ENCODE measurements around the gene ZNF683.

ZNF683 gene

DNA sequence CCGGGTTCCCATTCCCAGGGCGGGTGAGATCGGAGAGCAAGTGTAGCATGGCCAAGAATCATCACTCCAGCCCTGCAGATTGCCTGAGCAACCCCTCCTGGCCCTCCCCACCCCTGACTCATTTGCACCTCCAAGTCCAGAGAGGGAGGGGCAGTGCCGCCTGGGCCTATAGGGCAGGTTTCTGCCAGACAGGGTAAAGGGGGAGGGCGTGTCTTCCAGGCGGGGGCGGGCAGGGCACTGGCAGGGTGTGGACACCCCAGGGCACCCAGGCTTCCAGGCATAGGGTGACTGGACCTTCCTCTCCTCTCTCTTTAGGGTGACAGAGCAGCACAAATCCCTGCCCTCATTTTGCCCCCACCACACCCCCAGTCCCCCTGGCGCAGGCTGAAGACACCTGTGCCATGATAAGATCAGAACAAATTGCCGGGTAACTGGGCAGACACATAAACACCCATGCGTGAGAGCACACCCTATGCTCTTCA, 15.4 kb downstream of the ZNF683 start:
- no peak for DNase-seq

DNA sequence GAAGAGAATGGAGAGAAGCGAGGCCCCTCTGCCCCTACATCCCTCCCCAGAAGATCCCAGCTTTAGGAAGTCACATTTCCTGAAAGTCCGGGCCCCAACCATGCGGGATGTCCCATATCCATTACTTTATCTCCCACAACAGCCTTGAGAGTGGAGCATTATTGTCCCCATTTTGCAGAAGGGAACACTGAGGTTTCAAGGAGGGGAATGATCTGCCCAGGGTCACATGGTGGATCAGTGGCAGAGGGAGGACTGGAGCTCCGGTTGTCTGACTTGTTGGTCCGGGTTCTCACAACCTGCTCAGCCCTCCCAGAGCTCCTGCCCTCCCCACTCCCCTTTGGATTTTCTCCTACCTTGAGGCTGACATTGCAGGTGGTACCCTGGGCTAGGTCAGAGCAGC, 16.4 kb downstream of the ZNF683 start:
- no peak for DNase-seq

DNA sequence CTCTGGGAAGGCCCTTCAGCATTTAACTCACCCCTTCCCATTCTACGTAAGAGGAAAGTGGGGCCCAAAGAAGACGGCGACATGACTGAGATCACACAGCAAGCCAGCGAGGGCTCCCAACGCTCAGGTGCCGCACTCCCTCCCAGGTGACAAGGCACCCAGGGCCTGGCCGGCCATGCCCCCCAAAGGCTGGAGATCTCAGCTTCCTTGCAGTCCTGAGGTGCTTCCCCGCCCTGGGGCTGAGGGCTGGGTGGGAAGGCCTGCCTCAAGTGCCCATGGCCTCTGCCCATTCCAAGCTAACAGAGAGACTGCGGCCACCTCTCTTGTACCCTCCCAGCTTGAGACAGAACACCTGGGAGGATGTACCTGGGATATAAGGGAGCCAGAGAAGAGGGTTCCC, 17.6 kb downstream of the ZNF683 start:
- DNase-seq, result no peak

DNA sequence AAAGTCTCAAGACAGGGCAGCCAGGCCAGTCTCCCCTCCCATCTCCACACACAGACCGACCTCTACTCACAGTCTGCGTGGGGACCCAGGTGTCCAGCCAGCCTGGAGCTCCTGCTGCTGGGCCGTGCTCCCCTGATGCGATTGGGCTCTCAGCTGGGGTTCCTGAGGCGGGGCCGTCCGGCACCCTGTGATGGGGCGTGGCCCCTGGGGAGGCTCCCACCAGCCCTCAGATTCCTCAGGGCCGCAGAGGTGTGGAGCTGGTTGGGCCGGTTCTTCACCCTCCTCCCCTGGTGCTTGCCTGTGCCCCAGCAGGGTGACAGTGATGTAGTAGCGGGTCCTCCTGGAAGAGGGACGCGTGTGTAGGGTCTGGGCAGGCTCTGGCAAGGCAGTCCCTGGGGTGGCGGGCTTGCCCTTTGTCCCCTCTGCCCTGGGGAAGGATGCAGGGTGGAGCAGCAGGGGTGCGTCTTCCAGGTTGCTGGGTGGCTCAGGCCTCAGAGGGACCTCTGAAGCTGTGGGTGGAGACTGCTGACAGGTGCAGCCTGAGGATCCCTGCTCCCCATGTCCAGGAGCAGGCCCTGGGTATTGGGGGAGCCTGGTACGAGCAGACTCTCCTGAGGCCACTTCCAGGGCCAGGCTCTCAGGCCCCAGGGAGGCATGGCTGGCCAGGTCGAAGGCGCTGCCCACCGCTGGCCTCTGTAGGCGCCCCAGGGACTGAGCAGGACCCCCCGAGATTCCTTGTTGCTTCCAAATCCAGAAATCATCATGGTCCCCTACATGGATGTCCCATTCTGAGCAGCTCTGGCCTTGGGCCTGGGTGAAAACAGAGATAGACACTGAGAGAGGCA, 18.4 kb downstream of the ZNF683 start, which contains the start of gene CRYBG2:
Gene CRYBG2 (minus strand): TSS at position 155 of the 845 bp plus-strand sequence. CDS start 7,473 bp downstream, outside the sequence.
- DNase-seq, result peak; percentile 18 to 70

DNA sequence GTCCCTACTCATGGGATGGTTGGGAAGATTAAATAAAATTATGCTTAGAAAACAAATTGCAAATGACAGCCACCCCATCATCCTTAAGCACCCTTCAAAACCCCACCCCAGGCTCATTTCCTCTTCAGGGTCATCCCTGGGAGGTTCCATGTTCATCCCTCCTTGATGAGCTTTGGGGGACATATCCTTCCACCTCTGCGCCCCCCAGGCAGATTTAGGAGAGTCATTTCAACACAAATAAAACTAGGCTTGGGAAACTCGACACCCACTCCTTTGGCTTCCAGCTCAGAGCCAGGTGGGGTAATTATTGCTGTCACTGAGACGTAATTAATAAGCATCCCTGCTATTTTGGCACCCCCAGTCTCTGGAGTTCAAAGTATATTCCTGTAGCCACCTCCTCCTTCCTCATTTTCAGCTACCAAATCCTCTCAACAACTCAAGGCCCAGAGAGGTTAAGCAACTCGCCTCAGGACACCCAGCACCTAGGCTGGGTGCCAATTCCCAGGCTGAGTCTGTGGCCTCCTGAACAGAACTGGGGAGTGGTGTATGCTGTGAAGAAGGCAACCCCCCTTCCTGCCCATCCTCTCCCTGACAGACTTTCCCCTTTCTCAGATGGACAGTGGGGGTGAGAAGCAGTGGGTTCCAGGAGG, 19.2 kb downstream of the ZNF683 start:
- DNase-seq, result no peak

DNA sequence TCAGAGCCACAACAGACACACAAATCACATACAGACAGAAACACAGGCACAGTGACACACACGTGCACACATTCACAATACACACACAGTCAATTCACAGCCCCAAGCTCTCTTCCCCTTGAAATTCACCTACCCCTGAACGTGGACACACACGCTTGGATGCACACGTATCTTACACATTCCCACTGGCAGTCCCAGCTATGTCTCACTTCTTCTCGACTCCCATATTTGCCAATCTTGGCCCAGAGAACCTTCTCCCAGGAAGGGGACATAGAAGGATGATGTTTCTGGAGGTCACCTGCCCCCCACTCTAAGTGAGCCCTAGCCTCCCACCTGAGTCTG, 20.2 kb downstream of the ZNF683 start:
- DNase-seq, result no peak

DNA sequence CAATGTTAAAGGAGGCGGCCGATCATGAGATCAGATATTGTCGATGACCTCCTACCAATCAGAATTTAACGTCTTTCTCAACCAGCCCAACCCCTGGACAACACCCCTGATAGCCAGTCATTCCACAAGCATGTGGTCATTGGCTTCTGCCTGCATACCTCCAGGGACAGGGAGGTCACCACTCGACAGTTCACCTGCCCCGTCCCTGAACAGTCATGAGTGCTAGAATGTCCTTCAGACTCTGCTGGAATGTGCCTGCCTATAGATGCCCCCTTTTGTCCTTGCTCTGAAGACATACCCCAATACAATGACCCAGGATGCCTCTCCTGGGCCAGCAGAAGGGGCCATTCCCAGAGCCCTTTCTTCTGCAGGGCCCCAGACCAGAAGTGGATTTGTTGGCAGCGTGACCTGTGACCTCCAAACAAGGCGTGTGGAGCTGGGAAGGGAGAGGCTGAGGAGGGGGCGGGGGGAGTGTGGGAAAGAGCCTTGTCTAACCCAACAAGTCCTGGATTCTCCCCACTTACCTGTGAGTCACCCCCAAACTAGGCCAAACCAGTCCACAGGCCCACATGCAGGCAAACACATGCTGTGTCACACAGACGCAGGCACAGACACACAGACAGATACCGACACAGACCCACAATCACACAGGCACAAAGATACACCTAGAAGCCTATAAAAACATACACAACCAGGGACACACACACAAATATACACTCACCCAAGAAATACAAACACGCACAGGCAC, 20.8 kb downstream of the ZNF683 start:
- DNase-seq, result no peak

DNA sequence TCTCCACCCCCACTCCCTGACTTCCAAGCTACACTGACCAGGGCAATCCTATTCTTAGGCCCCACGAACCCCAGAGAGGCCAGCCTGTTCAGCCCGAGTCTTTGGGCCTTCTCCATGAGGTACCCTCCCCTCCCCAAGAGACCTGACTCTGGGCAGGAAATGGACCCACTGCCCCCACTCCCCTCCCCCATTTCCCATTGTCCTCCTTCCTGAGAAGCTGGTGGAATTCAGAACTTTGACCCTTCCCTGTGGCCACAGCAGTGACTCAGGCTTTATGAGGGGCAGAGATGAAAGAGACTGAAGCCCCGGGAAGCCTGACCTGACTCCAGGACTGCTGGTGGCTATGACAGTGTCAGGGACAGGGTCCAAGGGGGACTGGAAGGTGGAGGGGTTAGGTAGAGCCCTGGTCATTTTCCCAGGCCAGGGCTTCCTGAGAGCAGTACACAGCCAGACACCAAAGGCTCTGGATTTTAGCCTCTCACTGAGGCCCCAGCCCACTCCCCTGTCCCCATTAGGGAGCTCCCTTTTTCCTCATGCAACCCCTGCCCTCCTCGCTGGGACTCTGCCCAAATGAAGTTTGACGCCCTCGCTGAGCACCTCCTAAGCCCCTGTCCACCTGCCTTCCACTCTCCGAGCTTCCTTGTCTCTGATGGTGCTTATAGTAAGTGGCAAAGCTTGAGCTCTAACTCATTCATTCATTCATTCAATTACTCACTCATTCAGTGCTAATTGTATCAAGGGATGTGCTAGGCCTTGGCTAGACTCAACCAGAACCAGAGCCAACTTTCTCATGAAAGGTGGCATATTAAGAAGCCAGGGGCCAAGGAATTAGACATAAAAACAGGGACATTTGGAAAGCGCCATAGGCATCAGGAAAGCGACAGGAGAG, 21.6 kb downstream of the ZNF683 start:
- DNase-seq, result no peak

DNA sequence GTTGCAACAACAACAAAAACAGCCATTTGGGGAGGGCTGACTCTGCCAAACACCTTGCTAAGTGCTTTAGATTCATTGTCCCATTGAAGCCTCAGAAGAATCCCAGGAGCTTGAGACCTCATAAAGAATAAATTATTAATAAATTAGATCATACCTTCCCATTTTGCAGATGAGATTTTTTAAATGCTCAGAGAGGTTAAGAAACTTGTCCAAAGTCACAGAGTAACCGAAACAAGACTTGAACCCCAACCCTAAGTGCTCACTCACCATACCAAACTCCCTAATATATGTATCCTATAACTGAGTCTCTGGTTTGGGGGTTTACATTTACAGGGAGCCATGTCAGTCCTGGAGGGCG, 22.2 kb downstream of the ZNF683 start:
- DNase-seq, result no peak

DNA sequence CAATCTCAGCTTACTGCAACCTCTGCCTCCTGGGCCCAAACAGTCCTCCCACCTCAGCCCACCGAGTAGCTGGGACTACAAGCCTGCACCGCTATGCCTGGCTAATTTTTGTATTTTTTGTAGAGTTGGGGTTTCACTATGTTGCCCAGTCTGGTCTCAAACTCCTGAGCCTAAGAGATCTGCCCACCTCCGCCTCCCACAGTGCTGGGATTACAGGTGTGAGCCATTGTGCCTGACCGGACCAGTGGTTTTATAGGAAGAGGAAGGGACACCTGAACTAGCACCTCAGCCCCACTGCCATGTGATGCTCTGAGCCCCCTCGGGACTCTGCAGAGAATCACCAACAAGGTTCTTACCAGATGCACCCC, 22.7 kb downstream of the ZNF683 start:
- no peak for DNase-seq

DNA sequence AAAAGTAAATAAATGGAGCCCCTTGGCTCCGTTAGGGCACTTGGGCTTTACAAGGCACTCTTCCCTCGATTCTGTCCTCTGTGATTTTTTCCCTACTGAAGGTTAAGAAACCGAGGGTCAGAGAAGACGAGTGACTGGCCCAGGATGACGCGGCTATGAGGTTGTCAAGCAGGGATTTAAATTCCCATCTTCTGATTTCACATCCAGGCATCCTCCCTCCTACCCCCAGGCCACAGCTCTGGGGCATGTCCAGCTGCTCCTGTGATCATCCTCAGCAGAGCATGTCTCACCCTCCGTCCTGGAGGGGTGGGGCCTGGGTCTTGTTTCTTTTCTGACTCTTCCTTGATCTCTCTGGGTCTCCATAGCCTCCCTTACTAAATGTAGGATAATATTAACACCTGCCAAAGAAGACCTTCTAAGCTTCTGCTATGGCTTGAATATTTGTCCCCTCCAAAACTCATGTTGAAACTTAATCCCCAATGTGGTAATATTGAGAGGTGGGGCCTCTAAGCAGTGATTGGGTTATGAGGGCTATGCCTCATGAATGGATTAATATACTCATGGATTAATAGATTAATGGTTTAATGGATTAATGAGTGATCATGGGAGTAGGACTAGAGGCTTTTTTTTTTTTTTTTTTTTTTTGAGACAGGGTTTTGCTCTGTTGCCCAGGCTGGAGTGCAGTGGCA, 23.2 kb downstream of the ZNF683 start:
- no peak for DNase-seq

DNA sequence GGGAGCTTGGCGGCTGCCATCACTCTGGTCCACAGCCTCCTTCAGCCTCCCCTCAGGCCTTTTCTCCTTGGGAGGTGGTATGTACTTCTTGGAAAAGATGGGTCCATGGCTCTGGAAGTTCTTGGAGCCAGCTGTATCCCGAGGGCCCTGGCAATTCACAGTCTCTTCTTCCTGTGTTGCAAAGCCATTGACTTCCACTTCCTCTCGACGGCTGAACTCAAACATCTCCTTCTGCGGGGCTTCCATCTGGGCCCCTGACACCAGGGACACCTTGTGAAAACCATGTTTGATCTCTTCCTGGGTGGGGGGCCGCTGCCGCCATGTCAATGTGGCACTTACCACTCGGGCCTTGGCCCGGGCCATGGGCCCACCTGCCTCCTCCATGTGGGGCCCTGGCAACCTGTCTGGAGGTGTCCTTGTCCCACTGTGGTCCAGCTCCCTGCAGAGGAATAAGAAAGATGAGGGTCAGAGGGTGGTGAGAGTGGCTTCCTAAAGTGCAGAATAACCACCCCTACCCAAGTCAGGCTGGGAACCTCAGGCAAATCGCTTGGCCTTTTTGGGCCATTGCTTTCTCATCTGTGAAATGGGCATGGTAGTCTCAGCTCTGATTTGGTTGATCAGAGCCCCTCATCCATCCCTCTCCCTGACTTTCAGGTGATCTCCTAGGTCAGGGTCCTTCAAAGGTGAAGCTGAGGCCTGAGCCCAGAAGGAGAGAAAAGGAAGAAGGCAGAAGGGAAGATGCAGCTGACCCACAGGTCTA, 26.1 kb downstream of the ZNF683 start:
- no peak for DNase-seq

DNA sequence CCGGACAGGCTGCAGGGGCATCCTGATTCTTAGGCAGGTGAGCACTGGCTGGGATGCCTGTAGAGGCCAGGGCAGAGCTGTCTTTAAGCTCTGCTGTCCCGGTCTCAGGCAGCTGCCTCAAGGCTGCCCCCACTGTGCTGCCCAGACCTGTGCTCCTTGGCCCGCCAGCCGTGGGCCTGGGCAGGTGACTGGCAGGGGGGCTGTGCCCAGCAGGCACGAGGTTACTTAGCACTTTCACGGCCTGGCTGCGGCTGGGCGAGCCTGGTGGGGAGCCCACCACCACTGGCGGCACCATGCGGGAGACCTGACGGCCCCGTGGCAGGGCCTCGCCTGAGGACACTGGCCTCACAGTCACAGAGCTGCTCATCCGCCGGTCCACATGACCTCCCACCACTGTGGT, 26.8 kb downstream of the ZNF683 start:
- no peak for DNase-seq

DNA sequence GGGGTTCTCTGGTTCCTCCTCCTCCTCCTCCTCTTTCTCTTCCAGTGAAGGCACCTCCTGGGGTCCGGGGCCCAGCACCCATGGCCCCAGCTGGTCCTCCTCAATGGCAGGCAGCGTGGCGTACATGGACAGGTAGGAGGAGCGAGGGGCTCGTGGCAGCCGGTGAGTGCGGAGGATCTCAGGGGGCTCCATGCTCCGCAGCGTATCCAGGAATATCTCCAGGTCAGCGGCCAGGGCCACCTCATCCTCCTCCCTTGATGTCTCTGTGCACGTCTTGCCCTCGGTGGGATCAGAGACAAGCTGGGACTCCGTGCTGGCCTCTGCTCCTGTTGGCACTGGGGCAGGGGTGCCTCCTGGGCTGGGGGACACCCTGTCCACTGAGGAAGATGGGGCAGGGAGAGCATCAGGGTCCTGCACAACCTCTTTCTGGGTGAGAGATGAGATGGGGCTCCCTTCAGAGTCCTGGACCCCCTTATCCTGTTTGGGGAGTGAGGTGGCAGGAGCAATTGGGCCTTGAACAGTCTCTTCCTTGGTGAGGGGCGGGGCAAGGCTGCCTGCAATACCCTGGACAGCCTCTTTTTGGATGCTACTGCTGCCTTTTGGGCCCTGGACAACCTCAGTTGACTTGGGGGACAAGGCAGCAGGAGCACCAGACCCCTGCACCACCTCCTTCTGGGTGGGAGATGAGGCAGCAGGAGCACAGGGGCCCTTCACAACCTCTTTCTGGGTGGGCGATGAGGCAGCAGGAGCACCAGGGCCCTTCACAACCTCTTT, 28.2 kb downstream of the ZNF683 start:
- no peak for DNase-seq

DNA sequence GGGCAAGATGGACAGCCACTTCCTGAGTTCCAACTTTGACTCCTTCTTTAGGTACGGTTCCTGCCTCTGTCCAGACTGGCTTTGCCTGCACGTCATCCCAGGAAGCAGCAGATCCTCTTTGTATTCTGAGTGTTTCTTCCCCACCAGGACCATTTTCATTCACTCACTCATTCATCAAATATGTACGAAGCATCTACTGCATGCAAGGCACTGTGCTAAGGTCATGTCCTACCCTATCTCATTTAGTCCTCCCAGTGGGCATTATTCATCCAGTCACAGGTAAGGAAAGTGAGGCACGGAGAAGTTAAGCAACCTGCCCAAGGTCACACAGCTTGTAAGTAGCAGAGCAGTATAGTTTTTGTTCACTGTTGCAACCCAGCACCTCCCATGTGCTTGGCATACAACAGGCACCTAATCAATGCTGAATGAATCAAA, 32.5 kb downstream of the ZNF683 start:
- no peak for DNase-seq

DNA sequence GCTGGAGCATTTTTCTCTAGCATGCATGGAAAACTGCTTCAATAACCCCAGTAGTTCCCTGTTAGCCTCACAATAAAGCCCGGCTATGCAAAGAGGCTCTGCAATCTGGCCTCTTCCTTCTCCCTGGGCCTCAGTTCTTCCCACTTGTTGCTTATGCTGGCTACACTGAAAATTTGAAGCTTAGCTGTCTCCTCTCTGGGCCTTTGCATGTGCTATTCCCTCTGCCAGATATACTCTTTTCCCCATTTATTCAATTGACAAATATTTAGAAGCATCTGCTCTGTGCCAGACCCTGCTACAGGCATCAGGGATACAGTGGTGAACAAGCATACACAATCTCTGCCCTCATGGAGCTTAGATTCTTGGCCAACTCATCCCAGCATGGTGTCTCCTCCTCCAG, 33.9 kb downstream of the ZNF683 start:
- DNase-seq, result no peak

DNA sequence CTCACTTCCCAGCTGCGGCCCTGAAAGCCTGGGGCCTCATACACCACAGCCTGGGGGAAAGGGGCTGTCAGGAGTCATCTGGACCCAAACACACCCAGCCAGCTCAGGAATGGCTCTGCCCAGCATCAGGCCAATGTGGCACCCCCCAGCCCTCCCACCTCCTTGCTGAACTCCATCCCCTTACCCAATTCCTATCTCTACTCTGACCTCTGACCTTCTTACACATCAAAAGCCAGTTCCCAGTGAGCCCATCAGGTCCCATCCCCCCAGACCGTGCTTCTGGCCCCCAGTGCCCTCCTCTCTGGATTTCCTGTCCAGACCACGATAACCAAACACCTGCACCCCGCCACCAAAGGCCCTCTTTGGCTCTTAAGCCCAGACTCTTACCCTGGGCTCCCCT, 34.9 kb downstream of the ZNF683 start:
- no peak for DNase-seq

DNA sequence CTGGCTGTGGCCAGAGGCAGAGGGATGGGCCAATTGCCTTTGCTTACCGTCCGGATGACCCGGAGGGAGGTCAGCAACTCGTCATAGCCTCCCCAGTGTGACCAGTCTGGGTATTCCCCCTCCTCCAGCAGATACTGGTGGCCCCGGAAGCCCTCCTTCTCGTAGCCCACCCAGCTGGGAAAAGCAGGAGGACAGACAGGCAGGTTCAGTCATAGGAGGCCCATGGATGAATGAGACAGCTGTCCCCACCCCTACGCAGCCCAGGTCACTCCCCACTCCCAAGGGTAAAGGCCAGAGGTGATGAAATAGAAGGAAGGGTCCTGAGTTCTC, 35.4 kb downstream of the ZNF683 start:
- DNase-seq, result no peak

DNA sequence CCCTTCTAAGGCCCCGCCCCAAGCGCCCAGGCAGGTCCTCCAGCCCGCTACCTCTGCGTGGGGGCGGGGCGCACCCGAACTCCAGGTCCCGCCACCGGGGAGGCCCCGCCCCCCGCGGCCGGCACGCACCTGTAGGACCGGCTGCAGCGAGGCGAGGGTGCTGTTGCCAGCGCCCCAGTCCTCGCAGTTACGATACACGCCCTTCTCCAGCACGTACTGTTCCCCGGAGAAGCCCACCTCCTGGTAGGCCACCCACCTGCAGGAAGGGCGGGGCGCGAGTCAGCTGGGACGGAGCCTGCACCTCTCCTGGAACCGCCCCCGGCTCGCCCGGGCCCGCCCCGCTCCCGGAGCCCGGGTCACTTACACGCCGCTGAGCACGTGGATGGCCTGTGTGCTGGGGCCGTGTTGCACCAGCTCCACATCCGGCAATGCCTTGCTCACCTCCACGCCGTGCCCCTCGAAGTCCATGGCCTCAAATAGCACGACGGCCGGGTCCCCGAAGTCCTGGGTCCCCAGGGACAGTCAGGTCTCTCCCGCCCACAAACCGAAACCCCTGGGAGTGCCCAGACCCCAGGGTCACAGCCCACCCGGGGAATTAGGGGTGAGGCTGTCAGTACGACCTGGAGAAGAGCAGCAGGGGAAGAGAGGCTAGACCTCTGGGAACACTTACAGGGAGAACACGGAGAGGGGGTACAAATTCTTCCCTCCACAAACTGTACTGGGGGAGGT, 35.9 kb downstream of the ZNF683 start:
- peak; percentile 66 to 90 for DNase-seq
